IPS DF 19.7 (cell line): ENCODE measurements around the gene TMEM53.
A peak's percentile ranks its signal among the peaks of the same experiment; 100 is the strongest.
"Not testable (repeated sequence)": the region's sequence is repeated elsewhere in the genome, so short reads cannot be mapped to it uniquely, and the experiment has no call there.

Source experiments
- DNase-seq: peaks from one replicate; pipeline ENCODE4 v3.0.0-alpha.2; 2013; ENCODE audit warnings: low read depth, low spot score

TMEM53 gene

DNA sequence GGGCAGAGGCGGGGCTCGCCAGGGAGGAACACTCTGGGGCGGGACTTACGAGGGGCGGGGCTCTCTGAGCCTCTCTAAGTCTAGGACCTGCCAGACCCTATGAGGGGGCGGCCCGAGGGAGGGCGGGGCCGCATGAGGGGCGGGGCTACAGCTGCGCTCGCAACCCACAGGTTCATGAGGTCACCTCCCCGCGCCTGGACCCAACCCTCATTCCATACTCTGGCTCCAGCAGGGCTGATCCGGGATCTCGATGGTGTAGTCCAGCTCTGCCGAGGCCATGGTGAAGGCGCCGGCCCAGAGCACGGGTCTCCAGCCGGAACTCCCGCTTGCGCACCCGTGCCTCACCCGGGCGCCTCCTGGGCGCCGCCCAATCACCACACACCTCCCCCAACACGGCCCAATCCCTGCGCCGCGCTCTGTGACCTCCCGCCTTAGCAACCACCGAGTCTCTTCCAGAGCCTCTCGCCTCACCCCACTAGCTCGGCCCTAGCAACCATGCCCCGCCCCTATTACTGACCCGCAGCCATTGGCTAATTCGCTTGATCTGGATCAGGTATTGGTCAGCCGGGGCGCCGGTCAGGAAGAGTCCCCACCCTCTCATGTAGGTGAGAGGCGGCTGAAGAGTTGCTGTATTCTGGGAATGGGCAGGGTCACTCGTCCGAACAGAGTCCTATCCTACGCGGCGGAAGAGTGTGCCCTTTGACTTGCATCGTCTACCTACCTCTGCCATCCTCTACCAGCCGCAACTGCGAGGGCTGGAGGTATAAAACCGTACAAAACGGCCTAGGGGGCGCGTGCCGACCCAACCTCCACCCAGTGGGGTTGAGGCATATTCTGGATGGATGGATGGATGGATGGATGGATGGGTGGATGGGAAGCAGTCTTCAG lies at the start of gene TMEM53, which contains the start of gene ARMH1:
Gene TMEM53 (minus strand): TSS at position 369 of the 888 bp plus-strand sequence. CDS start 90 bp downstream, at position 279.
Gene ARMH1 (plus strand): TSS at position 602 of the 888 bp plus-strand sequence. CDS start 14,984 bp downstream, outside the sequence.
- peak; percentile 96 for DNase-seq

DNA sequence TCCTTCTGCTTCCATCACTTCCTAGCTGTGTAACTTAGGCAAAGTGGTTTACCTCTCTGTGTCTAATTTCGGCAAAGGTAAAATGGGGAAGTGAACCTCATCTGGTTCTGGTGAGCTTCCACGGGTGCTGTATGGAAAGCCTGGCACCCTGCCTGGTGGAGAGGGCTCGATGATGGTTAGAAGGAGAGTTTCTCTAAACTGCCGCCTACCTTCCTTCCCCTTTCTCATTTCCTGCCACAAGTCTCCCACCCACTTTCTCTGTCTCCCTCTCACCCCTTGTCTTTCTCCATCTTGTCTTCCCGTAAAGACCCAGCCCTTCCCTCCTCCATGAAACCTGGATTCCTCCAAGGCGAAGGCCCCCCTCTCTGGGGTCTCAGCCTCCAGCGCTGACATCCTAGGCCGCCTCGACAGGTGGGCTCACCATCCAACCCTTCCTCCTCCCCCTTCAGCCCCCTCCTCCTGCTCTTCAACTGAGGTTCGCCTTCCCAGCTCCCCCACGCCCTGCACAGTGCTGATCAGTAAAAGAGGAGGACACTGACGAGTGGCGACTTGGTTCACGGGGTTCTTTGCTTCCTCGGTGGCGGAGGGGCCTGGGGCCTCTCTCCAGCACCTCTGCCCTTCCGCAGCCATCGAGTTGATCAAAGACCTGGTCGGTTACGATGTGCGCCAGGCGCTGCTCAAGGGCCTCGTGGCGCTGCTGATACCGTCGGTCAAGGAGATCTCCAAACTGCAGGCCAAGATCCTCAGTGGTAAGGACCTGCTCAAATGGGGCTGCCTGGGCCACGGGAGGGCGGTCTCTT lies 49.4 kb upstream of the TMEM53 start:
- DNase-seq: no peak

DNA sequence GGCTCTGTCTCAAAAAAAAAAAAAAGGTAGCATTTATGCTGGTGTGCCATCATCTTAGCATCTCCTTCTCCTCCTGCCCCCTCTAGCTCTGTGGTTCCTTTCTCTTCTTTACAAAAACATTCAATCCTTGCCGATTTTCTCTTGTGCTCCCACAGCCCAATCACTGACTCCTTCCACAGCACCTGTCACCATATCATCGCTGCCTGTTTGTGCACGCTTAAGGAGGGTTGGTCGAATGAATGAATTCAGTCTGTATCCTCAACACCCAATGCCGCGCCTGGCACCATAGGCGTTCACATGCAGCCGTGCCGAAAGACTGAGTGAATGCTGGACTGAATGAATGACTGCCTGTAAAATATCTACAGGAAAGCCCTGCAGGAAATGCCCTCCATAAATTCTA lies 48.8 kb upstream of the TMEM53 start:
- DNase-seq: no peak

DNA sequence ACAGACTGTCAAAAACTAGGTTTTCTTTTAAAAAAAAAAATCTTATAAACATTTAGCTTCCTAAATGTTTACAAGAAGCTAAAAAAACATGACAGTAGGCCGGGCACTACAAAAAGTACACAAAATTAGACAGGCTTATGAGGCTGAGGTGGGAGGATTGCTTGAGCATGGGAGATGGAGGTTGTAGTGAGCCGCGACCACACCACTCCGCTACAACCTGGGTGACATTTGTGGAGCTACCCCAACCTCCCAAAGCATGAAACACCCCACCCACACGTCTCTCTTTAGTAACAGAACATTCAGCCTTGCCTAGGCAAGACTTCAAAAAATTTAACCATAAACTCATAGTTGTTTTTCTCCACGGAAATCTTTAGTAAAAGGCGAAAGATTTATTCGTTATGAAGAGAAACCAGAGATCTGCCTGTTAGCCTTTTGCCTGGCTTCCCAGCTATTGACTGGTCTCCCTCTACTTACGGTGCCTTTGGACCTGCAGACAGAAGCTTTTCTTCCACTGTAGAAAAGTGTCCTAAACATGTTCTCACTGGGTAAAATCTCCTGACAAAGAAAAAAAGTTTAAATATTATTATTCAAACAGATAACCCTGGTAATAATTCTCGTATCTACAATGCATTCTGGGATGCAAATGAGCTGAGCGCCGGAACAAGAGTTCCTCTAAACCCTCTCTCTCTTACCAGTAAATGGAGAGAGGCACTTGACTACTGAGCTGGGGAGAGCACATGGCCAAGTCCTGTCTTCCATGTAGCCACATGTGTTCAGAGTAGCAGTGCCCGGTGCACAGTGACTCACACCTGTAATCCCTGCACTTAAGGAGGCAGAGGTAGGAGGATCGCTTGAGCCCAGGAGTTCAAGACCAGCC lies 47.4 kb upstream of the TMEM53 start:
- DNase-seq: peak; percentile 86

DNA sequence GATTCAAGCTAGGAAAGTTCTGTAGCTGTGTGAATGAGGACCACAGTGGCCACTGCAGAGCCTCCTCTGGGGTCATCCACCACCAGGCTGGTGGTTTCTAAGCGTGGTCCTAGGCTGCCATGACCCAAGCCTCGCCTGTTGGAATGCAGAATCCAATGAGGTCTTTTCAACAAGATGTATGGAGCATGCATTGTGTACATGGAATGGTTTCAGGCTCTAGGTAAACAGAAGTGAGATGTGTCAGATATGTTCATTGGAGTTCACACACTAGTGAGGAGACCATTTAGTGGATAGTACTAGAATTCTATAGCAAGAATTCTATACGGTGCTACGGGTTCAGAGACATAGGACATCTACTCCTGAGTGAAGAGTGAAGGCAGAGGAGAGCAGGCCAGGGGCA lies 46.0 kb upstream of the TMEM53 start:
- DNase-seq: no peak

DNA sequence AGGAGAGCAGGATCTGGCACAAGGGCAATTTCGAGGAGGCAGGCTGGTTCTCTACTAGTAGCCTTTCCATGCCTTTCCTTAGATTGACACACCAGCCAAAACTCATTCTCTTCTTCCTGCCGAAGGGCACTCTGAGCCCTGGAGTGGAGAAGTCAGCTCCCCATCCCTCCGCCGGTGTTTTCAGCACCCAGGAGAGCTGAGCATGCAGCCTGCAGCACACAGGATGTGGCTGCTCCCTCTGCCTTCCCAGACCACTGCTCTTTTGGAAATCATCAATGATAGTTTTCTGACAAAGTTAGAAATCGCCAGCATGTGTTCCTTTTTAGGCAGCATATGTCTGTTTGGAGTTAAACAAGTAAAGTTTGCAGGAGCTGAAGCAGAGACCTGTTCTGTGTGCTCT lies 45.0 kb upstream of the TMEM53 start:
- DNase-seq: no peak

DNA sequence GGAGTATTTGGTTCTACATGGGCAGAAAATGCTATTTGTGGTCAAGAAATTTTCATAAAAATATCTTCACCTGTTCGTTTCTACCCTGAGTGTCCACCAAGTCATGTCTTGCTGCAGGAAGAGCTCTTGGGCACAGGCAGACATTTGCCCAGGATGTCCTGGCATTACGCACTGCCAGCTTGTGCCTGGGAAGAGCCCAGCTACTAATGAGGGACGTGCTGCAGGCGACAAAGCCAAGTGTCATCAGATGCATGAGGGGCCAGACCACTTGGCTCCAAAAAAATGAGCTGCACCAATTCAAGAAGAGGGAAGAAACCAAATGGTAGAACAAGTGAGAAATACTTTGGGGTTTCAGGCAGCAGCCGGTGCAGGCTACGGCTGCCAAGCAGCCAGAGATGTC lies 43.8 kb upstream of the TMEM53 start:
- no peak for DNase-seq

DNA sequence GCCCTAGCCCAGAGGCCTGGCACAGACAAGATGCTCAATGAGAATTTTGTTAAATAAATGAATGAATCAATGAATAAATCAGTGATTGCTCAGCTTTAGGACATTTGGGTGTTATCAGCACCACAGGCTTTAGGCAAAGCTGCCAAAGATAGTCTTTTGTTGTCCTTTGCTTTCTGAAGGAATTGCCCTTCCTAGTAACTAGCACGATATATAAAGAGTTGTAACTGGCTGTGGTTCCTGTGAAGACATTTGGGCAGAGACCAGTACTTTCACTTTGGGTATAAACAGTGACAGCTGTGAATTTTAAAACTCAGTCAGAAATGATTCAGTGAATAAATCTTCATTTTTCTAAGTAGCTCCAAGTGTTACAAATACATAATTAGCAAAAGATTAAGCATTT lies 43.4 kb upstream of the TMEM53 start:
- no peak for DNase-seq

DNA sequence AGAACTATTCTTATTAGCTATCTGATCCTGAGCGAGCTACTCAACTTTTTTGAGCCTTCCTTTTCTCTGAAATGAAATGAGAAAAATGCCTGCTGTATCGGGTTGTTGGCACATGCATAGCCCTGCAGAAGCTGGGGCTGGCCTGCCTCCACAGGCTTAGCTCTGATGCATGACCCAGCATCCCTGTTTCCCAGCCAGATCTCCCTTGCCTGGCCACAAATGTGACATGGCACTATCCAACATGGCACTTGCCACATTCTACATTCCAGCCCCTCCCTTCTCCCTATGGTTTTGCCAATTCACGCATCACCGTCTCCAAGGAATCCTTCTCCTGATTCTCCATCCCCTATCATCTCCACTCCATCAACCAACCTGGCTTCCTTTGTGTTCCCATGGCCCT lies 42.9 kb upstream of the TMEM53 start:
- no peak for DNase-seq

DNA sequence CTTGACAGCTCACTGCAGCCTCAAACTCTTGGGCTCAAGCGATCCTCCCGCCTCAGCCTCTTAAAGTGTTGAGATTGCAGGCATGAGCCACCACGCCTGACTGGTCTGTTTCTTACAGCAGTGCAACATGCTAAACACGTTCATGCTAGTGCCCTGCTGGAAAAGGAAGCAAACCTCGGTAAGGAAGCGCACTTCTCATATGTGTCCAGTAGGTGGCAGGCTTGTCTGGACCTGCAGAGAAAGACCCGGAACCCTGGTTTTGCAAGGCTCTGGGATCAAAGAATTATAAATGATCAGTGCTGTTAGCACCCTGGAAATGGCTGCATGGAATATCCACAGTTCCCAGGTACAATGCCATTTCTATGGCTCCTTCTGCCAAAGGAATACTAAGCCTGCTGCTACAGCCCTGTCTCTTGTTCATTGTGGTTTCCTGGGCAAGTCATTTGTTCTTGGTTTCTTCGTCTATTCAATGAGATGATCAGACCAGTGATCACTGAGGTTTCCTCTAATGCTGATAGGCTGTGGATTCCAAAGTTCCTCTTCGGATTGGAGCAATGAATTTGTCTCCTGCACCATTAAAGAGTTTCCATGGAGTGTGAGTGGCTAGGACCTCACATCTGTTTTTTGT lies 40.8 kb upstream of the TMEM53 start:
- no peak for DNase-seq

DNA sequence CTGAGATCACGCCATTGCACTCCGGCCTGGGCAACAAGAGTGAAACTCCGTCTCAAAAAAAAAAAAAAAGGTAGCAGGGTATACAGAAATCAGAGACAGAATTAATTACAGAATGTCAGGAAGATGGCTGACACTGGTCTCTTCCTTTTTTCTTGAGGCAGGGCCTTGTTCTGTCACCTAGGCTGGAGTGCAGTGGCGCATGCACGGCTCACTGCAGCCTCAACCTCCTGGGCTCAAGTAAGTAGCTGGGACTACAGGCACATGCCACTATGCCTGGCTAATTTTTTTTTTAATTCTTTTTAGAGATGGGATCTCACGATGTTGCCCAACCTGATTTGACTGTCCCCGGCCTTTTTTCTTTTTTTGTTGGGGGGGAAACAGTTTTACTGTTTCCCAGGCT lies 40.3 kb upstream of the TMEM53 start:
- no peak for DNase-seq

DNA sequence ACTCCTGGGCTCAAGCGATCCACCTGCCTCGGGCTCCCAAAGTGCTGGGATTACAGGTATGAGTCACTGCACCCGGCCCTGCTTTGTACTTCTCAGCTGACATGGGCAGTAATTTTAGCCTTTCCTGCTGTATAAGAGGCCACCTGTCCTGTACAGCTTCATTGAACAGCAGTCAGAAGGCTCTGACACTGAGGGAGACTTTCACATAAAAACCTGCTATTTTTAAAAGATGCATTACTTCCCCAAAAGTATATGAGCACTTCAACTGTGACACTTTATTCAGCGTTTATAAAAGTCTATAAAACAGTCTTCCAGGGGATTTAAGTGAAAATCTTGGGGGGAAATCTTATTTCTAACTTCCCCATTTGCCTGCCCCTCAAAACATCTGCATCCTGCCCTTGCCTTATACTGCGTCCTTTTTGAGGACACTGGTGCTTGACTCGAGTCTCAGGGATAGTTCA lies 39.1 kb upstream of the TMEM53 start:
- no peak for DNase-seq

DNA sequence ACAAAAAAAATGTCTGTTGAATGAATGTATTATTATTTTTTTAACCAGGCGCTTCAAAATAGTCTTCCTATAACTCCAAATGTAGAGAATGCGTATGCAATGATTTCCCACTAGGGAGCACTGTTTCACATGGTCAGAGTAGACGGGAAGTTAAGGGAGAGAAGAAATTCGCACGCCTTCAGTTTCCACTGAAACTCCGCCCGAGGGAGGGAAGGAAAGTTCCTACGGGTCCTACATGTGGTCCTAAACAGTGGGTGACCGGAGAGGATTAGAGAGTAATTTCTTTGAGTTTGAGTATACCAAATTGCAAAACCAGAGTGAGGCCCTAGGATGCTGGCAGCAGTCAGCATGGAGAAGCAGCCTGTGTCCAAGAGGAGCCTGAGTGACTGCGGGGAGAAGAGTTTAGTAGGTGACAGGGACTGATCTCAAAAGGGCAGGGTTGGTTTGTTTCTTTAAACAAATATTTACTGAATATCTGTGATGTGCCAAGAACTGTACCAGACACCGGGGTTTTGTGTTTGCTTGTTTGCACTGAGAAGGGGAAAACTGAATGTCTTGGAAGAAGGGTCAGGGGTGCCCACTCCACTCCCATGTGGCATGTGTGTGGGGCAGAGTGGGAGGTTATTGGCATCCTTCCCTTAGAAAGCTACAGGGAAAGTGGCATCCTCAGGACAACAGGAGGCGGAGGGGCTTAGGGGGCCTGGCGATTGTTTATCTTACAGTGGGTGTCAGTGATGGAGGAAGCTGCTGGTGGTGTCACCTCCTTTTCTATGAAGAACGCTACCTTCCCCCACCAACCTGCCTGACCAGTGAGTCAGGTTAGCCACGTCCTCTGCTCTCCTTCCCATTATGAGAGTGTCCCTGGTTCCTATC lies 33.9 kb upstream of the TMEM53 start:
- DNase-seq: no peak

DNA sequence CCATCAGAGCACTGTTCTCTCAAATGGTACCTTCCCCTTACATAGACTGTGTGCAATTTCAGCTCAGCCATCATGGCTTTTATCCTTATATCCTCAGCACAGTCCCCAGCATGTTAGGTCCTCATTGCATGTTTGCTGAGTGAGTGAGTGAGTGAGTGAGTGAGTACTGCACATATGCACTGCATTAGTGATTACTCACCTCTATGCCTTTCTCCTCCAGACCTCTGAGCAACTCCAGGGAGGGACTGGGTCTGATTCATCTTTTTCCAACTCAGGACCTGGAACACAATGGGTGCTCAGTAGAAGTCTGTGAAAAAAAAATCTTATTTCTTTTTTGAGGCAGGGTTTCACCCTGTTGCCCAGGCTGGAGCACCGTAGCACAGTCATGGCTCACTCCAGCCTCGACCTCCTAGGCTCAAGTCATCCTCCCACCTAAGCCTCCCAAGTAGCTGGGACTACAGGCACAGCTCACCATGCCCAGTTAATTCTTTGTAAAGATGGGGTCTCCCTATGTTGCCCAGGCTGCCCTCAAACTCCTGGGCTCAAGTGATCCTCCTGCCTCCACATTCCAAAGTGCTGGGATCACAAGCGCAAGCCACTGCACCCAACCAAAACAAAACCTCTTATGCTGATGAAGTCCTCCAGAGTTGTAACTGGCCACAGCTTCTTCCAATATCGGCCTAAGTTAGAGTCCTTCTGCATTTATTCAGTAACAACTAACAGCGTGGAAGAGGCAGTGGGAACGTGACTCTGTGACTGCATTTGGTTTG lies 33.0 kb upstream of the TMEM53 start:
- no peak for DNase-seq

DNA sequence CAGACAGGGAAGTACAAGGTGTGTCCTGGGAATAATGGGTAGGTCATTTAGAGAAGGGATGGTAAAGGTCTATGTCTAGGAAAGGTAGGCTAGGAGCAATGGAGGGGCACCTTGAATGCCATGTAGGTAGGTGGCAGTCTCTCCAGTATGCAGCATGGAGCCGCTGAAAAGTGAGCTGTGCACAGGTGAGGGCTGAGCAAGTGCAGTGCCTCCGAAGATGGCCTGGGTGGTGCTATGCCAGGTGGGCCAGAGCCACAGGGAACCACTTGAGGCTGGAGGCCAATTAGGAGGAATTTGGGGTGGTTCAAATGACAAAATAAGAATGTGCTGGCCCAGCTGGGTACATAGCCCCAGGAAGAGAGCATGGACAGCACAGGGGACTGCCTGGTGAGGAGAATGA lies 31.7 kb upstream of the TMEM53 start:
- DNase-seq: no peak

DNA sequence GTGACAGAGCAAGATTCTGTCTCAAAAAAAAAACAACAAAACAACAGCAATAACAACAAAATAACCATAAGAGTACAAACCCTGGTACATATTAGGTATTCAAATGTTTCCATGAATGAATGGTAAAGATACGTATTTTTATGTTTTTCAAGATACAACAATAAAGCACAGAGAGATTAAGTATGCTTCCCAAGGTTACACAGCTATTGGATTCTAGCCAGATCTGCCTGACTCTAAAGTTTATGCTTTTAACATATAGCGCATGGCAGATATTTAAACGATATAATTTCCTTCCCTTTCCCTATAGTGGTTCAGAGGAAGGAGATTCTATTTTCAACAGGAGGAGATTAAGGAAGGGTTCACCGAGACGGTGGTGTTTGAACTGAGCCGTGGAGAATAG lies 31.2 kb upstream of the TMEM53 start:
- no peak for DNase-seq

DNA sequence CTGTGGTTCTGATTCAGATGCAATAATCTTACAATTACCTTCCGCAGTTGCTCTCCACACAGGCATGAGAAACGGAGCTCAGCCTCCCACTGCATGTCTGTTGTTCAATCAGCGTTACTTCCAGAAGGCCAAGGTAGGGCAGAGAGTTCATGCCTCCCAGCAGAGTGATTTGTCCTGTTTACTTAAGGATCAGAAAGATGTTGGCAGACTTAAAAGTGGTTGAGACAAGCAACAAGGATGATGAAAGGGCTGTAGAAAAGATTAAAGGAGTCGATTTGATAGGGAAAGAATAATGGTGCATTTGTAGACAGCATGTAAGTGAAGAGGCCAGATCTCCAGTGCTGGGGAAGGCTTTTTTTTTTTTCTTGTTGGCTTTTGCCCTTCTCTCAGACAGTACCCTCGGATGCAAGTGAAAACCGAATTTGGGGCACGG lies 26.9 kb upstream of the TMEM53 start:
- no peak for DNase-seq

DNA sequence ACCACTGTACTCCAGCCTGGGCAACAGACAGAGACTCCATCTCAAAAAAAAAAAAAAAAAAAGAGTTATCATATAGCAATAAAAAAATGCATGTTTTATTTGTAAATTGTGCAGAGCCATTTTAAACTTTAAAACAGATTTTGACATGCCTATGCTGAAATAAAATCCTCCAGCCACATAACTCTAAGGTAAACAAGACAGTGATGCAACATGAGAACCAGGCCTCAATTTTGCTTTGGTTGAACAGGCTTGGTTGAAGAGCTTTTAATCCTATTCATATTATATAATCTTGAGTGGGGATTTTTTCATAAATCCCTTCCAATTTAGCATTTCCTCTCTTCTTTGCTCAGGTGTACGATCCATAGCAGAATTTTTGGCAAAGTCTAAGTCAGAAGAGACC lies 26.3 kb upstream of the TMEM53 start:
- DNase-seq: no peak

DNA sequence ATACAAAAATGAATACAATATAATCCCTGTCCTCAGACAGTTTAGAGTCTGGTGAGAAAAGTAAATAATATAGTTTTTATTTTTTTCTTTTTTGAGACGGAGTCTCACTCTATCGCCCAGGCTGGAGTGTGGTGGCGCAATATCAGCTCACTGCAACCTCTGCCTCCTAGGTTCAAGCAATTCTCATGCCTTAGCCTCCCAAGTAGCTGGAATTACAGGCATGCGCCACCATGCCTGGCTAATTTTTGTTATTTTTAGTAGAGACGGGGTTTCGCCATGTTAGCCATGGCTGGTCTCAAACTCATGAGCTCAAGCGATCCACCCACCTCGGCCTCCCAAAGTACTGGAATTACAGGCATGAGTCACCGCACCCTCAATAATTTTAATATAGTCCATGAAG lies 25.1 kb upstream of the TMEM53 start:
- DNase-seq: not testable (repeated sequence)
